ENCODE measurements around the gene DLGAP1.

GRCh38 chr18:3620146-3621119 is 834.7 kb downstream of the DLGAP1 start:
- no peak for TF ChIP-seq EZH2 (IDR thresholded peaks at IDR 0.05; ENCODE audit: insufficient read depth, poor library complexity, severe bottlenecking)
- no peak for TF ChIP-seq EZH2phosphoT487 (IDR thresholded peaks at IDR 0.05; ENCODE audit: insufficient read depth, low read depth)
